ENCODE results near the gene P3H1.
"Not testable (repeated sequence)": the region's sequence is repeated elsewhere in the genome, so short reads cannot be mapped to it uniquely, and the experiment has no call there.

P3H1 gene

DNA sequence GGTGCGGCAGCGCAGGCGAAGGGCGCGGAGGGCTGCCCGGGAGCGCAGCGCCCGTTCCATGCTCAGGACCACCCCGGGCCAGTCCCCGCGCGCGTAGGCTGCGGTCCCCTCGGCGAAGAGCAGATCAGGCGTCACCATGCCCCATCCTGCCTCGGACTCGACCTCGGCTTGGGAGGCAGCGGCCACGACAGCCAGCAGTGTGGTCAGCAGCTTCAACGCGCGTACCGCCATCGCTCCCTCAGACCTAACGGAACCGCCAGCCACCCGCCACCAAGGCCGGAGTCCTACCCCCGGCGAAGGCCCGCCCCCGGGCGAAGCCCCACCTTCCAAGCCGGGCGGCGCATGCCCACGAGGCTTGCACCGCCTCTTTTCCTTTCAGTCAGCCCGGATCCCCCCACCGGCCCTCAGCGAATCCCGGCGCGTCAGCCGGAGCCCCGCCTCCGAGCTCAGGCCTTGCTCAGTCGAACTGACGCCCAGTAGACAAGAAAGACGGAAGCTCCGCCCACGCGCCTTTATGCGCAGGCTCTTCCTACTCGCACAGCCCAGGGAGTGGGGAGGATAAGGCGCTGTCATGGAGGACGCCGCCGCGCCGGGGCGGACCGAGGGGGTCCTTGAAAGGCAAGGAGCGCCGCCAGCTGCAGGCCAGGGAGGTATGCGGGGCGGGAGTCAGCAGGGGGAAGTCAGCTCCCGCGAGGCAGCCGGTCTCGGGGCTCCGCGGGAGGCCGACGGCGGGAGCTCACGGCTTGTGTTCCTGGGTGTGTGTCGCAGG, at the start of gene P3H1, which contains the start of gene C1orf50:
TSS of gene P3H1 (minus strand) at position 288 of the 769 bp plus-strand sequence. CDS start at position 231, 57 bp downstream.
TSS of gene C1orf50 (plus strand) at position 509 of the 769 bp plus-strand sequence. CDS start at position 572, 63 bp downstream.
- POLR2A ChIA-PET (ENCODE audit: low non-redundant PET), result interaction anchor here (0.6 to 1.4 kb wide), 7 partner anchors 9 to 883 kb away, joined by 3 to 5 read pairs (median 3); no protein-coding TSS in a partner anchor
- H3K27ac ChIP-seq, result peak within 1 kb of the TSS; percentile 81
- TF ChIP-seq CTCF (conservative IDR thresholded peaks at IDR 0.05; ENCODE audit: low read depth), result no peak
- CTCF ChIA-PET, result interaction anchor here (0.7 to 1.1 kb wide), 4 partner anchors 11 to 420 kb away, joined by 3 to 8 read pairs (median 3); no protein-coding TSS in a partner anchor
- peak; percentile 96 for DNase-seq (ENCODE audit: low spot score)

GRCh38 chr1:42815941-42816584, 49.2 kb upstream of the P3H1 start:
- peak overlapping the region; percentile 98 for H3K27ac ChIP-seq
- CTCF ChIA-PET, result interaction anchor here (0.6 to 1.2 kb wide), 3 partner anchors 10 to 274 kb away, joined by 3 to 5 read pairs (median 3); no protein-coding TSS in a partner anchor
- TF ChIP-seq CTCF (conservative IDR thresholded peaks at IDR 0.05; ENCODE audit: low read depth), result no peak
- POLR2A ChIA-PET (ENCODE audit: low non-redundant PET), result no interaction called here
- no peak for DNase-seq (ENCODE audit: low spot score)

- CTCF ChIA-PET; H3K27ac ChIP-seq; POLR2A ChIA-PET (ENCODE audit: low non-redundant PET); DNase-seq (ENCODE audit: low spot score): not testable (repeated sequence)
Measured at GRCh38 chr1:42814815-42815214, 48.0 kb upstream of the P3H1 start.

DNA sequence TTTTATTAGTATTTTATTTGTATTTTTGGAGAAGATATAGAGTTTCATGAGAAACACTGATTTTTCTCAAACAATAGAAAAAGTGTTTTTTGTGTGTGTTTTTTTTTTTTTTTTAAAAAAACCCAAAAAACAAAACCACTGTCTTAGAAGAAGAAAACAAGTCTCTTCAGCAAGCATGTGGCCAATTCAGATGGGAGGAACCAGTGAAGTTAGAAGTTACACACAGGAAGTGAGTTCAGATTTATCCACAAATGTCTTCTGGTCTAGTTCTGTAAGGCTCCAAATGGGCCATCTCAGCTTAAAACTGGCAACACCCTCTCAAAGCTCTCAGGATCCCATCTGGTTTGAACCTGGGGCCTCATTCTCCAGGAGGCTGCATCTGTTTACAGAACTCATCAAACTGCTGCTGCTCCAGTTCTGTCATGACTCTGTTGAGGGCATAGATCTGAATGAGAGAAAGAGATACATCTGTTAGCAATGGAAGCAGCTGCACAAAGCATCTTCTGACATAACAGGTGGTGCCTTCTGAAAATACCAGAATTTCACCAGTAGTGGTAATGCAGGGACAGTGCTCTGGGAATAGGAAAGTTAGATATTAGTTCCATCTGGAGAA, 40.3 kb upstream of the P3H1 start:
- no peak for DNase-seq (ENCODE audit: low spot score)
- no peak overlapping the region for H3K27ac ChIP-seq
- CTCF ChIA-PET, result no interaction called here
- POLR2A ChIA-PET (ENCODE audit: low non-redundant PET), result no interaction called here
- no peak for TF ChIP-seq CTCF (conservative IDR thresholded peaks at IDR 0.05; ENCODE audit: low read depth)

GRCh38 chr1:42806593-42806992, 39.8 kb upstream of the P3H1 start:
- TF ChIP-seq CTCF (conservative IDR thresholded peaks at IDR 0.05; ENCODE audit: low read depth), result no peak
- no peak for DNase-seq (ENCODE audit: low spot score)
- H3K27ac ChIP-seq, result no peak overlapping the region
- ChIA-PET POLR2A (ENCODE audit: low non-redundant PET) (no interaction called here), CTCF (no interaction called here)

DNA sequence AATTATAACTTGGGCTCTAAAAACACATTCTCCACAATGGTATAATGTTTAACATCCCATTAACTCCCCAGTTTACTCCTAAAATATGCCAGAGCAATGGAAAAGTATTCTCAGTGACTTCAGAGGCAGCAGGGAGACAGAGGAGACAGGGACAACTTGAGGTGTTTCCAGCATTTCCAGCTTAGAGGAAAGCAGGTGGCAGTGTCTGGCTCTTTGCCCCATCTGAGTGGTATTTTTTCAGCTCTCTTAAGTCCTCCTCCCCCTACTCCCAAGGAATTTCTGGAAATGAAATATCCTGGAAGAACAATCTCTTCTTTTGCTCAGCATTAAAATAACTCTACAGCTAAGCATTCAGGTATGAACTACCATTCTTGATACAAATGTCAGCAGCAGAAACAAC, 39.3 kb upstream of the P3H1 start:
- TF ChIP-seq CTCF (conservative IDR thresholded peaks at IDR 0.05; ENCODE audit: low read depth), result no peak
- no peak overlapping the region for H3K27ac ChIP-seq
- no peak for DNase-seq (ENCODE audit: low spot score)
- CTCF ChIA-PET, result interaction anchor here (0.5 kb wide), 1 partner anchor 9 kb away, joined by 3 read pairs; no protein-coding TSS in a partner anchor
- POLR2A ChIA-PET (ENCODE audit: low non-redundant PET), result no interaction called here

Measured in RWPE1 (cell line).